Right lung (tissue), 5 donors: ENCODE data around the gene SYNGR1. TPM values are rescaled to one million over a fixed set of nuclear protein-coding genes. Genes with fewer than 3 reads are reported as not detected.
"Not testable (repeated sequence)": the region's sequence is repeated elsewhere in the genome, so short reads cannot be mapped to it uniquely, and the experiment has no call there.

Experiments
- DNase-seq, 2 donors: peaks; one replicate each; pipeline ENCODE4 v3.0.0-alpha.2; 2013
- polyA plus RNA-seq, 5 donors: library from polyadenylated mRNA; unstranded; fragments of 120-200 nt; gene quantifications; one replicate each; pipeline versions ENCODE4 v1.2.1 to v1.2.3, GENCODE V29; 2013; ENCODE audit warnings: inconsistent platforms in 1 of 5, low replicate concordance in 1 of 5; ENCODE audit not compliant: insufficient read length in 5 of 5, insufficient read depth in 1 of 5

Gene SYNGR1
- polyA plus RNA-seq, 5 donors = 22.8 to 35.0 (median 27.6) TPM

GRCh38 chr22:39314251-39314971, 35.4 kb upstream of the SYNGR1 start:
- no peak for DNase-seq

GRCh38 chr22:39315389-39315788, 34.4 kb upstream of the SYNGR1 start:
- no peak for DNase-seq

GRCh38 chr22:39316440-39317083, 33.2 kb upstream of the SYNGR1 start:
- DNase-seq = no peak

- DNase-seq = no peak
Observed at GRCh38 chr22:39317084-39317774, 32.6 kb upstream of the SYNGR1 start.

- DNase-seq = no peak
Observed at GRCh38 chr22:39317775-39318506, 31.9 kb upstream of the SYNGR1 start.

- no peak for DNase-seq
Observed at GRCh38 chr22:39318507-39319283, 31.1 kb upstream of the SYNGR1 start.

- peak; percentile 99 for DNase-seq
Observed at GRCh38 chr22:39319284-39320022, 30.3 kb upstream of the SYNGR1 start, which contains the start of gene RPL3. RPL3 (minus strand) TSS chr22:39319623; CDS start chr22:39319597, 26 bp downstream.

- not testable (repeated sequence) for DNase-seq
Observed at GRCh38 chr22:39320616-39321029, 29.2 kb upstream of the SYNGR1 start.

GRCh38 chr22:39325392-39325932, 24.3 kb upstream of the SYNGR1 start:
- DNase-seq = no peak

GRCh38 chr22:39327995-39328754, 21.6 kb upstream of the SYNGR1 start:
- DNase-seq = no peak

GRCh38 chr22:39330553-39330952, 19.2 kb upstream of the SYNGR1 start:
- DNase-seq = not testable (repeated sequence)

- DNase-seq = peak in 1 of 2 donors; percentile 56
Observed at GRCh38 chr22:39332441-39333064, 17.2 kb upstream of the SYNGR1 start.

GRCh38 chr22:39336411-39336810, 13.4 kb upstream of the SYNGR1 start:
- DNase-seq = no peak

GRCh38 chr22:39339775-39340174, 10.0 kb upstream of the SYNGR1 start:
- not testable (repeated sequence) for DNase-seq

GRCh38 chr22:39341179-39341578, 8.6 kb upstream of the SYNGR1 start:
- DNase-seq = no peak

- peak in 1 of 2 donors; percentile 53 for DNase-seq
Observed at GRCh38 chr22:39343259-39344045, 6.3 kb upstream of the SYNGR1 start.

- no peak for DNase-seq
Observed at GRCh38 chr22:39344046-39344390, 5.8 kb upstream of the SYNGR1 start.

GRCh38 chr22:39345231-39345630, 4.6 kb upstream of the SYNGR1 start:
- DNase-seq = no peak
